HepG2 (cell line): Measurements from ENCODE around the gene CYSTM1. TPM values are rescaled to one million over a fixed set of nuclear protein-coding genes. Genes with fewer than 3 reads are reported as not detected.

Experiments
- ATAC-seq: fragments of 200-7000 bp; cut with Tn5 transposase; 3 replicates; pipeline ENCODE4 v1.9.1; 2020; ENCODE audit warnings: mild to moderate bottlenecking, moderate library complexity
- BruUV-seq: library from RNA; stranded (reverse); fragments of 400-500 nt; replicated peaks from 2 replicates; lab custom pipeline; 2021; lab: Mats Ljungman, UMichigan
- CTCF ChIA-PET: fragments of 300-600 bp; formaldehyde crosslinking; extraction: SDS; loops from one replicate; lab custom pipeline; 2021; ENCODE audit warnings: low total read pairs, inconsistent platforms, low intra/inter-chr PET ratio; lab: Yijun Ruan, JAX
- POLR2A ChIA-PET: fragments of 350-600 bp; sonication (Branson Sonifier 250); formaldehyde crosslinking; loops from one replicate; lab custom pipeline; 2020; ENCODE audit warnings: antibody characterized with exemption, inconsistent platforms; lab: Yijun Ruan, JAX
- DNase-seq: peaks from one replicate; pipeline ENCODE4 v3.0.0-alpha.2; 2015; ENCODE audit warnings: low spot score
- FAIRE-seq: peaks from 3 replicates; lab custom pipeline; 2011; peaks lifted over from hg19 to GRCh38; lab: Jason Lieb, UNC
- H2AFZ ChIP-seq: one replicate; pipeline ENCODE4 v1.6.1; 2011; ENCODE audit warnings: low read length, inconsistent platforms
- H3K27ac ChIP-seq: fragments of 300-600 bp; 3 replicates; pipeline ENCODE4 v1.8.0; 2011; ENCODE audit warnings: mixed run types, mild to moderate bottlenecking, mixed read lengths, low read length, inconsistent platforms; ENCODE audit not compliant: insufficient read depth; ENCODE audit errors: extremely low read length
- H3K27me3 ChIP-seq, 2 experiments: fragments of 200-600 bp in 1 of 2; 2 replicates in 1 of 2; 3 replicates in 1 of 2; pipeline versions ENCODE4 v1.6.0 to v1.8.0; 2011; ENCODE audit warnings: low read length in 2 of 2, mild to moderate bottlenecking in 2 of 2, moderate library complexity in 2 of 2, inconsistent platforms in 1 of 2; ENCODE audit not compliant: insufficient read depth in 2 of 2, control insufficient read depth in 1 of 2
- H3K36me3 ChIP-seq, 2 experiments: fragments of 200-600 bp in 1 of 2; replicated peaks in 1 of 2; 2 replicates in 1 of 2; 3 replicates in 1 of 2; pipeline versions ENCODE4 v1.5.1 to v1.8.0; 2011; ENCODE audit warnings: low read length in 2 of 2, inconsistent platforms in 1 of 2; ENCODE audit not compliant: insufficient read depth in 2 of 2, control insufficient read depth in 1 of 2
- H3K4me1 ChIP-seq: 2 replicates; pipeline ENCODE4 v1.5.1; 2012; ENCODE audit warnings: low read length, inconsistent platforms; ENCODE audit not compliant: insufficient read depth
- H3K4me2 ChIP-seq: 2 replicates; pipeline ENCODE4 v1.6.0; 2011; ENCODE audit warnings: low read depth, low read length, inconsistent platforms
- H3K4me3 ChIP-seq, 3 experiments: fragments of 200-600 bp in 1 of 3; sonication (generic), shearing (Covaris generic) in 1 of 3; replicated peaks in 1 of 3; 2 replicates each; pipeline ENCODE4 v1.5.1; 2011 to 2016; ENCODE audit warnings: low read length in 3 of 3, inconsistent platforms in 2 of 3, low read depth in 2 of 3, mild to moderate bottlenecking in 2 of 3, control low read depth in 1 of 3, mixed read lengths in 1 of 3; ENCODE audit not compliant: insufficient read depth in 1 of 3
- H3K79me2 ChIP-seq: one replicate; pipeline ENCODE4 v1.6.1; 2011; ENCODE audit warnings: low read length, inconsistent platforms; ENCODE audit not compliant: insufficient read depth
- H3K9ac ChIP-seq: 2 replicates; pipeline ENCODE4 v1.6.0; 2011; ENCODE audit warnings: mild to moderate bottlenecking, low read depth, low read length, inconsistent platforms; ENCODE audit not compliant: insufficient read depth
- H3K9me3 ChIP-seq: 2 replicates; pipeline ENCODE4 v1.5.1; 2012; ENCODE audit warnings: mild to moderate bottlenecking, low read length
- H4K20me1 ChIP-seq: 2 replicates; pipeline ENCODE4 v1.6.0; 2011; ENCODE audit warnings: inconsistent platforms, mild to moderate bottlenecking, low read length, moderate library complexity; ENCODE audit not compliant: insufficient read depth
- PHF21A ChIP-seq: sonication (generic); formaldehyde crosslinking; IDR thresholded peaks from 2 replicates; pipeline ENCODE4 v1.5.0; 2020; ENCODE audit warnings: mild to moderate bottlenecking, missing genetic modification reagents
- REST ChIP-seq, 2 experiments: IDR thresholded peaks; 2 replicates each; pipeline ENCODE4 v1.6.1; 2011 to 2012; ENCODE audit warnings: low read length in 2 of 2, borderline replicate concordance in 1 of 2, low read depth in 1 of 2, mild to moderate bottlenecking in 1 of 2, moderate library complexity in 1 of 2
- THAP9 ChIP-seq: sonication (generic); formaldehyde crosslinking; IDR thresholded peaks from 2 replicates; pipeline ENCODE4; 2020; ENCODE audit warnings: missing genetic modification reagents, mild to moderate bottlenecking, borderline replicate concordance
- ZNF629 ChIP-seq: sonication (generic); formaldehyde crosslinking; conservative IDR thresholded peaks from 2 replicates; pipeline ENCODE4 v1.5.0; 2020; ENCODE audit warnings: missing genetic modification reagents
- ZNF746 ChIP-seq: sonication (generic); formaldehyde crosslinking; IDR thresholded peaks from 2 replicates; pipeline ENCODE4 v1.8.0; 2022; ENCODE audit warnings: mild to moderate bottlenecking, missing genetic modification reagents
- ZSCAN29 ChIP-seq: sonication (generic); formaldehyde crosslinking; conservative IDR thresholded peaks from 2 replicates; pipeline ENCODE4 v1.4.0; 2020; ENCODE audit warnings: mild to moderate bottlenecking, missing genetic modification reagents
- WGBS: methylation state at CpG from one replicate; pipeline ENCODE4 v1.1.6; 2017; ENCODE audit warnings: low lambda C conversion rate; 5-methylcytosine and 5-hydroxymethylcytosine counted together
- in situ Hi-C: cut with HindIII; loops from 2 replicates; pipeline ENCODE4 v1.10.0; 2017; ENCODE audit warnings: low pct_unique_long_range_greater_than_20kb; ENCODE audit not compliant: extremely low pct_ligation_motif_present
- intact Hi-C: fragments of 100-400 bp; cut with micrococcal nuclease; formaldehyde crosslinking; loops from one replicate; pipeline ENCODE4 v1.10.0; 2022; ENCODE audit not compliant: unreplicated experiment
- polyA plus RNA-seq, 8 experiments: library from polyadenylated mRNA; depleted of rRNA in 3 of 8; stranded (reverse) in 7 of 8; unstranded in 1 of 8; fragments of >200 nt; fragmentation: Illumina TruSeq in 4 of 8; extraction: Trizol in 4 of 8; gene quantifications; 2 replicates each; pipeline versions ENCODE4 v1.2.1 to v1.2.3, GENCODE V29; 2011 to 2016; ENCODE audit warnings: low read depth in 4 of 8, missing spikeins in 1 of 8, mixed read lengths in 1 of 8; ENCODE audit not compliant: insufficient read depth in 1 of 8
- total RNA-seq, 5 experiments: library from RNA; depleted of rRNA; stranded (reverse); fragments of >200 nt; fragmentation: Illumina TruSeq; extraction: Trizol; gene quantifications; 2 replicates each; pipeline ENCODE4 v1.2.3, GENCODE V29; 2016; ENCODE audit warnings: low read depth in 1 of 5

The CYSTM1 gene
- total and polyA plus RNA-seq, 2 of the 13 experiments (the other 11 are each of a cell fraction or from before 2014, with no cell fraction given): 40.0 to 73.4 TPM

- 0 out of 2 replicates have a peak, but pooled peaks have one; percentile 41 for TF ChIP-seq ZNF746 (CRISPR knock-in tag)
- no peak for TF ChIP-seq THAP9 (CRISPR knock-in tag)
- peak; percentile 52; the same call in 1 of the 2 replicates for TF ChIP-seq ZSCAN29 (CRISPR knock-in tag)
These were observed 17.8 kb upstream of the CYSTM1 start (continued) for GRCh38 chr5:140157032-140157781.

- H4K20me1 ChIP-seq: no peaks in the 10 kb centered on the region
- DNase-seq (no peak), FAIRE-seq (no peak), ATAC-seq (no peak)
- H2AFZ ChIP-seq: no peak overlapping the region
- intact Hi-C loops (loop anchor here (5.0 kb wide), 1 partner anchor 372 kb away; no protein-coding TSS in a partner anchor), in situ Hi-C loops (loop anchor here (5.0 kb wide), 1 partner anchor 87 kb away; no protein-coding TSS in a partner anchor)
- no peak overlapping the region for H3K4me2 ChIP-seq
- 85% methylated on average over 7 of the region's 7 CpGs for WGBS
- H3K9ac ChIP-seq: no peak overlapping the region
- no peak overlapping the region for H3K4me3 ChIP-seq
- no peaks in the 10 kb centered on the region for H3K9me3 ChIP-seq
- ChIA-PET CTCF (no interaction called here), POLR2A (no interaction called here)
- TF ChIP-seq PHF21A (CRISPR knock-in tag) (no peak), REST (IDR thresholded peaks at IDR 0.05; ENCODE audit: borderline replicate concordance in 1 of 2, low read depth in 1 of 2, low read length in 2 of 2) (no peak), ZNF629 (peak; percentile 54)
- H3K4me1 ChIP-seq: peaks cover 14% of the 10 kb centered on the region
- no peak overlapping the region for H3K27ac ChIP-seq
- H3K79me2 ChIP-seq: no peaks in the 10 kb centered on the region
- H3K36me3 ChIP-seq: no peaks in the 10 kb centered on the region
- no peaks in the 10 kb centered on the region for H3K27me3 ChIP-seq
- no TSS peak for BruUV-seq
These were observed 15.7 kb upstream of the CYSTM1 start for GRCh38 chr5:140159014-140159927.
